H9 (cell line): ENCODE data around the gene NOX1. TPM values are rescaled to one million over a fixed set of nuclear protein-coding genes. Genes with fewer than 3 reads are reported as not detected.

ENCODE experiments used
- DNase-seq: peaks from one replicate; pipeline ENCODE4 v3.0.0-alpha.2; 2017
- H2AFZ ChIP-seq: one replicate; pipeline ENCODE4 v1.6.1; 2013; ENCODE audit warnings: mild to moderate bottlenecking, low read length, control low read depth, moderate library complexity
- H2AK5ac ChIP-seq: 2 replicates; pipeline ENCODE4 v1.6.1; 2013; ENCODE audit warnings: low read length, control low read depth, mixed read lengths; ENCODE audit not compliant: insufficient read length
- H2BK120ac ChIP-seq: one replicate; pipeline ENCODE4 v1.6.1; 2013; ENCODE audit warnings: low read depth, mild to moderate bottlenecking, low read length, control low read depth, inconsistent platforms; ENCODE audit not compliant: poor library complexity, severe bottlenecking
- H2BK12ac ChIP-seq: 2 replicates; pipeline ENCODE4 v1.6.1; 2013; ENCODE audit warnings: low read length, control low read depth, mixed read lengths, low read depth; ENCODE audit not compliant: insufficient read length
- H2BK15ac ChIP-seq: 2 replicates; pipeline ENCODE4 v1.6.1; 2013; ENCODE audit warnings: low read depth, low read length, control low read depth
- H2BK20ac ChIP-seq: one replicate; pipeline ENCODE4 v1.6.1; 2013; ENCODE audit warnings: low read depth, mild to moderate bottlenecking, low read length, control low read depth, inconsistent platforms; ENCODE audit not compliant: poor library complexity, severe bottlenecking
- H2BK5ac ChIP-seq: 2 replicates; pipeline ENCODE4 v1.6.1; 2013; ENCODE audit warnings: low read length, control low read depth, mixed read lengths; ENCODE audit not compliant: insufficient read length
- H3K14ac ChIP-seq: 2 replicates; pipeline ENCODE4 v1.6.1; 2013; ENCODE audit warnings: low read length, control low read depth; ENCODE audit not compliant: insufficient read depth
- H3K18ac ChIP-seq: 2 replicates; pipeline ENCODE4 v1.6.1; 2013; ENCODE audit warnings: low read depth, mild to moderate bottlenecking, mixed read lengths, low read length, control low read depth; ENCODE audit not compliant: insufficient read length
- H3K23ac ChIP-seq: 2 replicates; pipeline ENCODE4 v1.6.1; 2013; ENCODE audit warnings: low read length, control low read depth, mixed read lengths, low read depth; ENCODE audit not compliant: insufficient read length
- H3K23me2 ChIP-seq: 2 replicates; pipeline ENCODE4 v1.6.1; 2013; ENCODE audit warnings: low read depth, mild to moderate bottlenecking, mixed read lengths, low read length, control low read depth; ENCODE audit not compliant: insufficient read length, poor library complexity, severe bottlenecking
- H3K27ac ChIP-seq: 2 replicates; pipeline ENCODE4 v1.5.1; 2013; ENCODE audit warnings: low read length, control low read depth, mixed read lengths, low read depth; ENCODE audit not compliant: insufficient read length
- H3K27me3 ChIP-seq: 2 replicates; pipeline ENCODE4 v1.6.1; 2013; ENCODE audit warnings: low read length, control low read depth, inconsistent platforms; ENCODE audit not compliant: insufficient read depth
- H3K4ac ChIP-seq: 2 replicates; pipeline ENCODE4 v1.6.1; 2013; ENCODE audit warnings: low read depth, mild to moderate bottlenecking, control low read depth, inconsistent platforms, low read length, moderate library complexity
- H3K4me1 ChIP-seq: 2 replicates; pipeline ENCODE4 v1.6.1; 2013; ENCODE audit warnings: low read length, control low read depth, inconsistent platforms; ENCODE audit not compliant: insufficient read depth
- H3K4me2 ChIP-seq: 2 replicates; pipeline ENCODE4 v1.6.1; 2013; ENCODE audit warnings: low read length, control low read depth, mixed read lengths; ENCODE audit not compliant: insufficient read length, insufficient read depth
- H3K56ac ChIP-seq: 2 replicates; pipeline ENCODE4 v1.6.1; 2013; ENCODE audit warnings: low read depth, mild to moderate bottlenecking, mixed read lengths, low read length, control low read depth; ENCODE audit not compliant: insufficient read length
- H3K79me1 ChIP-seq: 2 replicates; pipeline ENCODE4 v1.6.1; 2013; ENCODE audit warnings: low read depth, mild to moderate bottlenecking, moderate library complexity, low read length, control low read depth, inconsistent platforms; ENCODE audit not compliant: insufficient read depth, poor library complexity, severe bottlenecking
- H3K79me2 ChIP-seq: 2 replicates; pipeline ENCODE4 v1.6.1; 2013; ENCODE audit warnings: low read length, control low read depth, inconsistent platforms; ENCODE audit not compliant: insufficient read depth
- H3K9ac ChIP-seq: 2 replicates; pipeline ENCODE4 v1.6.1; 2013; ENCODE audit warnings: low read length, control low read depth, mixed read lengths; ENCODE audit not compliant: insufficient read length; ENCODE audit errors: extremely low read depth
- H3K9me3 ChIP-seq: one replicate; pipeline ENCODE4 v1.6.1; 2013; ENCODE audit warnings: low read depth, low read length, inconsistent platforms; ENCODE audit not compliant: control insufficient read depth
- H3T11ph ChIP-seq: one replicate; pipeline ENCODE4 v1.6.1; 2013; ENCODE audit warnings: mild to moderate bottlenecking, low read length, control low read depth, inconsistent platforms
- H4K20me1 ChIP-seq: one replicate; pipeline ENCODE4 v1.6.1; 2013; ENCODE audit not compliant: control insufficient read depth, insufficient read length, insufficient read depth
- H4K5ac ChIP-seq: 2 replicates; pipeline ENCODE4 v1.6.1; 2013; ENCODE audit warnings: low read depth, mild to moderate bottlenecking, mixed read lengths, low read length, control low read depth; ENCODE audit not compliant: insufficient read length
- H4K8ac ChIP-seq: replicated peaks from 2 replicates; pipeline ENCODE4 v1.6.1; 2013; ENCODE audit warnings: low read length, control low read depth, mixed read lengths, low read depth; ENCODE audit not compliant: insufficient read length
- H4K91ac ChIP-seq: 2 replicates; pipeline ENCODE4 v1.6.1; 2013; ENCODE audit warnings: low read depth, mild to moderate bottlenecking, moderate library complexity, mixed read lengths, low read length, control low read depth; ENCODE audit not compliant: insufficient read length
- H3K27ac Mint-ChIP-seq, 3 experiments: 2 replicates in 2 of 3; 3 replicates in 1 of 3; pipeline ENCODE4 v1.8.0; 2020 to 2021; ENCODE audit warnings: mixed read lengths in 3 of 3, mild to moderate bottlenecking in 1 of 3, moderate library complexity in 1 of 3
- H3K27me3 Mint-ChIP-seq: 2 replicates; pipeline ENCODE4 v1.8.0; 2021; ENCODE audit warnings: low read depth, mild to moderate bottlenecking, moderate library complexity, mixed read lengths
- H3K36me3 Mint-ChIP-seq, 3 experiments: 2 replicates in 2 of 3; 3 replicates in 1 of 3; pipeline ENCODE4 v1.8.0; 2020 to 2021; ENCODE audit warnings: low read depth in 3 of 3, mixed read lengths in 3 of 3; ENCODE audit not compliant: insufficient read depth in 1 of 3
- H3K4me1 Mint-ChIP-seq, 2 experiments: 2 replicates each; pipeline ENCODE4 v1.8.0; 2020; ENCODE audit warnings: mixed read lengths in 2 of 2
- H3K4me3 Mint-ChIP-seq, 2 experiments: 2 replicates in 1 of 2; 3 replicates in 1 of 2; pipeline ENCODE4 v1.8.0; 2020 to 2021; ENCODE audit warnings: mild to moderate bottlenecking in 2 of 2, mixed read lengths in 2 of 2, moderate library complexity in 1 of 2
- H3K9me3 Mint-ChIP-seq, 2 experiments: 2 replicates in 1 of 2; 3 replicates in 1 of 2; pipeline ENCODE4 v1.8.0; 2020; ENCODE audit warnings: mild to moderate bottlenecking in 2 of 2, mixed read lengths in 2 of 2, moderate library complexity in 1 of 2
- WGBS: extraction: QIAGEN DNeasy Blood & Tissue Kit; methylation state at CpG from one replicate; pipeline ENCODE4 v1.1.7; 2013; ENCODE audit warnings: missing lambda C conversion rate, low lambda C conversion rate, mixed read lengths; ENCODE audit not compliant: insufficient read length; ENCODE audit errors: extremely low coverage; 5-methylcytosine and 5-hydroxymethylcytosine counted together
- total RNA-seq: library from RNA; stranded (reverse); gene quantifications from 2 replicates; pipeline ENCODE4 v1.2.1, GENCODE V29; 2021
- TF ChIP-seq, protein P1 (sequence below): fragments of 200-600 bp; sonication (generic); conservative IDR thresholded peaks from 3 replicates; pipeline ENCODE4 v1.8.0; 2021; ENCODE audit warnings: antibody characterized with exemption, mild to moderate bottlenecking

The NOX1 gene
- total RNA-seq, 1 experiment from 2014 or later: not detected

DNA sequence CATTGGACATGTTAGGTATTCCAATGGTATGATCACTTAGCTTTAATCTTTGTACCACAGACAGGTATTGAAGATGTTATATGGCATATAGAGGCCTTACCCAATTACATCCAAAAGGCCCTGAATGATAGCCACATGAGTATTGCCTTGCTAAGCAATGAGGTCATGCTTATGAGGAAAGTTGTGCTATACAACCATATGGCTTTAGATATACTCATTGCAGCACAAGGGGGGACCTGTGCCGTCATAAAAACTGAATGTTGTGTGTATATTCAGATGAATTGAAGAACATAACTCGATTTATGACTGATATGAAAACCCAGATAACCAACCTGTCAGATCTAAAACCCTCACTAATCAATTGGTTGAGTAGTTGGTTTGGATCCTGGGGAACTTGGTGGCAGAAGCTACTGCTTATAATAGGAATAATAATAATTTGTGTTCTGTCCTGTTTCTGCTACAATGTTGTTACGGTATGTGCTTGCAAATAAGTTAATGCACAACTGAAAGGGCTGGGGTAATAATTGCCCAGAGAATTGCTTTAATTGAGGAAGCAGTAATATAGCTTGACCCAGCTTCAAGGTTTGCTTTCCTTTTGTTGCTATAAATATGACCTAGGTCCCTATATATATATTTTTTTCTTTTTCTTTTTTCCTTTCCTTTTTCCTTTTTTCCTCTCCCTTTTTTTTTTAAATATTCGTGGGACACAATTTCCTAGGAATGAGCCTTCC is 75.5 kb downstream of the NOX1 start:
- Histone ChIP-seq H4K20me1 (no peaks in the 10 kb centered on the region), H3K9me3 (peaks cover 25% of the 10 kb centered on the region), H2BK20ac (no peak overlapping the region), H2BK5ac (no peak overlapping the region), H3K4me2 (no peak overlapping the region), H2AFZ (no peak overlapping the region), H4K8ac (no peak overlapping the region), H3T11ph (no peak overlapping the region), H3K27ac (no peak overlapping the region), H2BK12ac (no peak overlapping the region), H3K79me1 (no peaks in the 10 kb centered on the region), H4K5ac (no peak overlapping the region), H3K14ac (no peak overlapping the region), H2BK120ac (no peak overlapping the region), H3K4me1 (no peaks in the 10 kb centered on the region), H2AK5ac (no peak overlapping the region), H3K56ac (no peak overlapping the region), H3K23ac (no peak overlapping the region), H3K4ac (no peak overlapping the region), H3K18ac (no peak overlapping the region), H3K9ac (no peak overlapping the region), H4K91ac (no peak overlapping the region), H3K23me2 (no peaks in the 10 kb centered on the region), H3K27me3 (no peaks in the 10 kb centered on the region), H2BK15ac (no peak overlapping the region), H3K79me2 (no peaks in the 10 kb centered on the region)
- H3K36me3 Mint-ChIP-seq: peaks cover 0 to 2% (median 0%) of the 10 kb centered on the region in 3 experiments; a peak in 3 of 7 replicates
- H3K27me3 Mint-ChIP-seq: peaks cover 7% of the 10 kb centered on the region
- no peak overlapping the region for H3K27ac Mint-ChIP-seq
- TF ChIP-seq, protein P1, sequence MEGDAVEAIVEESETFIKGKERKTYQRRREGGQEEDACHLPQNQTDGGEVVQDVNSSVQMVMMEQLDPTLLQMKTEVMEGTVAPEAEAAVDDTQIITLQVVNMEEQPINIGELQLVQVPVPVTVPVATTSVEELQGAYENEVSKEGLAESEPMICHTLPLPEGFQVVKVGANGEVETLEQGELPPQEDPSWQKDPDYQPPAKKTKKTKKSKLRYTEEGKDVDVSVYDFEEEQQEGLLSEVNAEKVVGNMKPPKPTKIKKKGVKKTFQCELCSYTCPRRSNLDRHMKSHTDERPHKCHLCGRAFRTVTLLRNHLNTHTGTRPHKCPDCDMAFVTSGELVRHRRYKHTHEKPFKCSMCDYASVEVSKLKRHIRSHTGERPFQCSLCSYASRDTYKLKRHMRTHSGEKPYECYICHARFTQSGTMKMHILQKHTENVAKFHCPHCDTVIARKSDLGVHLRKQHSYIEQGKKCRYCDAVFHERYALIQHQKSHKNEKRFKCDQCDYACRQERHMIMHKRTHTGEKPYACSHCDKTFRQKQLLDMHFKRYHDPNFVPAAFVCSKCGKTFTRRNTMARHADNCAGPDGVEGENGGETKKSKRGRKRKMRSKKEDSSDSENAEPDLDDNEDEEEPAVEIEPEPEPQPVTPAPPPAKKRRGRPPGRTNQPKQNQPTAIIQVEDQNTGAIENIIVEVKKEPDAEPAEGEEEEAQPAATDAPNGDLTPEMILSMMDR: no peak
- peaks cover 55 to 67% of the 10 kb centered on the region in 2 experiments for H3K9me3 Mint-ChIP-seq
- H3K4me3 Mint-ChIP-seq: no peak overlapping the region
- no peak for DNase-seq
- peaks cover 3 to 5% of the 10 kb centered on the region in 2 experiments; a peak in 2 of 4 replicates for H3K4me1 Mint-ChIP-seq
- WGBS: no CpG with 5 or more reads among the region's 4 CpGs
